Stomach (tissue), 9 donors: ENCODE data around the gene SUN5. TPM values are rescaled to one million over a fixed set of nuclear protein-coding genes. Genes with fewer than 3 reads are reported as not detected.

Experiments
- DNase-seq, 2 donors: peaks; one replicate each; pipeline versions ENCODE4 v3.0.0 to v3.0.0-alpha.2; 2013 to 2019
- H3K27ac ChIP-seq, 5 donors: fragments of 200-600 bp in 4 of 5; sonication (generic) in 4 of 5; one replicate each; pipeline ENCODE4 v1.5.1; 2013 to 2019; ENCODE audit warnings: mild to moderate bottlenecking in 1 of 5, moderate library complexity in 1 of 5
- H3K27me3 ChIP-seq, 3 donors: fragments of 200-600 bp; sonication (generic); one replicate each; pipeline ENCODE4 v1.5.1; 2017 to 2019; ENCODE audit warnings: mixed run types in 1 of 3
- H3K36me3 ChIP-seq, 4 donors: fragments of 200-600 bp; sonication (generic); 1 replicate in 3 of 4; 2 replicates in 1 of 4; pipeline ENCODE4 v1.5.1; 2016 to 2019
- H3K4me1 ChIP-seq, 4 donors: fragments of 200-600 bp; sonication (generic); one replicate each; pipeline ENCODE4 v1.5.1; 2016 to 2019
- H3K4me3 ChIP-seq, 4 donors: fragments of 200-600 bp; sonication (generic) in 3 of 4; one replicate each; pipeline ENCODE4 v1.5.1; 2016 to 2019; ENCODE audit warnings: mild to moderate bottlenecking in 1 of 4
- H3K9me3 ChIP-seq, 4 donors: fragments of 200-600 bp; sonication (generic); one replicate each; pipeline ENCODE4 v1.5.1; 2016 to 2019
- CTCF ChIP-seq, 7 experiments: fragments of 450-650 bp in 4 of 7; fragments of 200-600 bp in 3 of 7; sonication (generic) in 3 of 7; IDR thresholded peaks; one replicate each; pipeline ENCODE4 v1.5.1; 2016 to 2019; ENCODE audit warnings: antibody characterized with exemption in 7 of 7, control low read depth in 2 of 7, mild to moderate bottlenecking in 1 of 7
- EP300 ChIP-seq: sonication (generic); formaldehyde crosslinking; IDR thresholded peaks from one replicate; pipeline ENCODE4 v1.6.1; 2017; ENCODE audit warnings: antibody characterized with exemption
- POLR2A ChIP-seq, 4 donors: fragments of 450-650 bp; IDR thresholded peaks; one replicate each; pipeline ENCODE4 v1.6.1; 2016; ENCODE audit warnings: antibody characterized with exemption in 4 of 4, control low read depth in 2 of 4, mild to moderate bottlenecking in 1 of 4, moderate library complexity in 1 of 4
- POLR2AphosphoS5 ChIP-seq, 3 donors: sonication (generic); formaldehyde crosslinking; IDR thresholded peaks; one replicate each; pipeline ENCODE4 v1.6.1; 2016; ENCODE audit warnings: antibody characterized with exemption in 3 of 3
- WGBS, 5 donors: extraction: QIAGEN DNeasy Blood & Tissue Kit in 3 of 5; methylation state at CpG; one replicate each; pipeline versions ENCODE4 v1.1.5 to v1.1.7; 2013 to 2018; 5-methylcytosine and 5-hydroxymethylcytosine counted together
- intact Hi-C: fragments of 100-400 bp; cut with DNase I; formaldehyde crosslinking; loops from one replicate; pipeline ENCODE4 v1.15.1; 2023; ENCODE audit warnings: low total_unique reads
- polyA plus RNA-seq, 3 donors: library from polyadenylated mRNA; stranded (reverse); fragments of 200-250 nt; gene quantifications; one replicate each; pipeline ENCODE4 v1.2.3, GENCODE V29; 2013
- total RNA-seq, 5 donors: library from RNA; depleted of rRNA; stranded (reverse); fragments of >200 nt; gene quantifications; one replicate each; pipeline versions ENCODE4 v1.1.0 to v1.2.3, GENCODE V29; 2014 to 2016
- donor health status: healthy with polysubstance abuse.
- donor health status: Bipolar disorder and iron deficiency.
- donor health status: healthy.

The SUN5 gene
- total and polyA plus RNA-seq, 8 donors: not detected

GRCh38 chr20:33031531-33031930 is 27.3 kb upstream of the SUN5 start, which contains the start of gene BPIFB6:
TSS of gene BPIFB6 (plus strand) at chr20:33031648. CDS start at chr20:33031648, 0 bp downstream.
- no peak for DNase-seq
- intact Hi-C loops: no loop called here
- Histone ChIP-seq H3K27me3 (peaks cover 0 to 20% (median 0%) of the 10 kb centered on the region in 3 donors), H3K36me3 (no peaks in the 10 kb centered on the region), H3K4me3 (no peak within 1 kb of the TSS), H3K4me1 (no peaks in the 10 kb centered on the region), H3K9me3 (peaks cover 0 to 8% (median 4%) of the 10 kb centered on the region in 4 donors), H3K27ac (no peak within 1 kb of the TSS)
- no peak for TF ChIP-seq CTCF (IDR thresholded peaks at IDR 0.05)
- TF ChIP-seq POLR2AphosphoS5 (IDR thresholded peaks at IDR 0.05): no peak
- no peak for TF ChIP-seq EP300
- TF ChIP-seq POLR2A (IDR thresholded peaks at IDR 0.05): no peak
- 75 to 92% (median 87%) methylated on average over 7 to 10 of the region's 10 CpGs for WGBS, 5 donors

GRCh38 chr20:33030569-33030968 is 26.3 kb upstream of the SUN5 start:
- WGBS, 5 donors: 81 to 88% (median 86%) methylated on average over 6 of the region's 6 CpGs
- intact Hi-C loops: no loop called here
- peaks cover 0 to 8% (median 4%) of the 10 kb centered on the region in 4 donors for H3K9me3 ChIP-seq
- TF ChIP-seq EP300 (no peak), POLR2A (IDR thresholded peaks at IDR 0.05) (no peak), CTCF (IDR thresholded peaks at IDR 0.05) (no peak), POLR2AphosphoS5 (IDR thresholded peaks at IDR 0.05) (no peak)
- H3K36me3 ChIP-seq: no peaks in the 10 kb centered on the region
- H3K27me3 ChIP-seq: peaks cover 0 to 20% (median 0%) of the 10 kb centered on the region in 3 donors
- no peak for DNase-seq
- no peak overlapping the region for H3K4me3 ChIP-seq
- no peaks in the 10 kb centered on the region for H3K4me1 ChIP-seq
- no peak overlapping the region for H3K27ac ChIP-seq

- TF ChIP-seq POLR2A (IDR thresholded peaks at IDR 0.05): no peak
- no peak for TF ChIP-seq POLR2AphosphoS5 (IDR thresholded peaks at IDR 0.05)
- no peak for TF ChIP-seq EP300
- TF ChIP-seq CTCF (IDR thresholded peaks at IDR 0.05): no peak
- intact Hi-C loops: no loop called here
- H3K27me3 ChIP-seq: peaks cover 0 to 20% (median 0%) of the 10 kb centered on the region in 3 donors
- DNase-seq: no peak
- H3K36me3 ChIP-seq: no peaks in the 10 kb centered on the region
- 79 to 81% (median 81%) methylated on average over 9 of the region's 9 CpGs for WGBS, 5 donors
- no peaks in the 10 kb centered on the region for H3K4me1 ChIP-seq
- no peak overlapping the region for H3K4me3 ChIP-seq
- H3K9me3 ChIP-seq: peaks cover 0 to 8% (median 4%) of the 10 kb centered on the region in 4 donors
- no peak overlapping the region for H3K27ac ChIP-seq
Measured at GRCh38 chr20:33030076-33030475, 25.8 kb upstream of the SUN5 start.

- DNase-seq: no peak
- no peak for TF ChIP-seq POLR2A (IDR thresholded peaks at IDR 0.05)
- no peak for TF ChIP-seq POLR2AphosphoS5 (IDR thresholded peaks at IDR 0.05)
- TF ChIP-seq EP300: no peak
- TF ChIP-seq CTCF (IDR thresholded peaks at IDR 0.05): no peak
- Histone ChIP-seq H3K27ac (no peak overlapping the region), H3K9me3 (peaks cover 0 to 8% (median 4%) of the 10 kb centered on the region in 4 donors), H3K27me3 (peaks cover 0 to 20% (median 0%) of the 10 kb centered on the region in 3 donors), H3K4me3 (no peak overlapping the region), H3K4me1 (no peaks in the 10 kb centered on the region), H3K36me3 (no peaks in the 10 kb centered on the region)
- WGBS, 5 donors: 62 to 71% (median 68%) methylated on average over 7 of the region's 7 CpGs
- intact Hi-C loops: no loop called here
Measured at GRCh38 chr20:33028875-33029274, 24.6 kb upstream of the SUN5 start.
